ENCODE data around the gene LNPEP.

GRCh38 chr5:96990102-96990501 is 54.2 kb downstream of the LNPEP start:
- TF ChIP-seq CTCF (IDR thresholded peaks at IDR 0.05) (no peak), POLR2A (IDR thresholded peaks at IDR 0.05) (no peak)

Measured in breast epithelium (tissue), 3 donors.